ENCODE results near the gene ZNF627.

DNA sequence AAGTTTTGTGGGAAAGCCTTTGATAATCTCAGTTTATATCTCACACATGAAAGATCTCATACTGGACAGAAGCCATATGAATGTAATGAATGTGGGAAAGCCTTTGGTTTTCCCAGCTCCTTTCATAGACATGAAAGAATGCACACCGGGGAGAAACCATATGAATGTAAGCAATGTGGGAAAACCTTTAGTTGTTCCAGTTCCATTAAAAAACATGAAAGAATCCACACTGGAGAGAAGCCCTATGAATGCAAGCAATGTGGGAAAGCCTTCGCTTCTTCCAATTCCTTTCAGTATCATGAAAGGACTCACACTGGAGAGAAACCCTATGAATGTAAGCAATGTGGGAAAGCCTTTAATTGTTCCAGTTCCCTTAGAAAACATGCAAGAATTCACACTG is 54.8 kb downstream of the ZNF627 start:
- TF ChIP-seq, protein P1, sequence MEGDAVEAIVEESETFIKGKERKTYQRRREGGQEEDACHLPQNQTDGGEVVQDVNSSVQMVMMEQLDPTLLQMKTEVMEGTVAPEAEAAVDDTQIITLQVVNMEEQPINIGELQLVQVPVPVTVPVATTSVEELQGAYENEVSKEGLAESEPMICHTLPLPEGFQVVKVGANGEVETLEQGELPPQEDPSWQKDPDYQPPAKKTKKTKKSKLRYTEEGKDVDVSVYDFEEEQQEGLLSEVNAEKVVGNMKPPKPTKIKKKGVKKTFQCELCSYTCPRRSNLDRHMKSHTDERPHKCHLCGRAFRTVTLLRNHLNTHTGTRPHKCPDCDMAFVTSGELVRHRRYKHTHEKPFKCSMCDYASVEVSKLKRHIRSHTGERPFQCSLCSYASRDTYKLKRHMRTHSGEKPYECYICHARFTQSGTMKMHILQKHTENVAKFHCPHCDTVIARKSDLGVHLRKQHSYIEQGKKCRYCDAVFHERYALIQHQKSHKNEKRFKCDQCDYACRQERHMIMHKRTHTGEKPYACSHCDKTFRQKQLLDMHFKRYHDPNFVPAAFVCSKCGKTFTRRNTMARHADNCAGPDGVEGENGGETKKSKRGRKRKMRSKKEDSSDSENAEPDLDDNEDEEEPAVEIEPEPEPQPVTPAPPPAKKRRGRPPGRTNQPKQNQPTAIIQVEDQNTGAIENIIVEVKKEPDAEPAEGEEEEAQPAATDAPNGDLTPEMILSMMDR (IDR thresholded peaks at IDR 0.05) = no peak
- no peak for TF ChIP-seq POLR2A (IDR thresholded peaks at IDR 0.05)
- no peak for TF ChIP-seq EP300 (IDR thresholded peaks at IDR 0.05)

Measured in tibial nerve (tissue), 4 donors.